Stimulated activated CD8-positive, alpha-beta memory T cell treated with anti-CD3 and anti-CD28 coated beads, Interleukin-12 subunit alpha, Interleukin-12 subunit beta, amount 100 ng/mL, for 4 hours (primary cell): ENCODE data around the gene ANKFN1.

ENCODE experiments used
- DNase-seq: peaks from one replicate; pipeline ENCODE4 v3.0.0-alpha.2; 2020; ENCODE audit warnings: low read depth

Gene ANKFN1

GRCh38 chr17:56152874-56153602, at the start of gene ANKFN1:
Gene ANKFN1, plus strand, starts transcription at chr17:56153475. Its CDS starts 59,193 bp downstream, at chr17:56212668.
- DNase-seq: no peak

- no peak for DNase-seq
These were observed 44.4 kb upstream of the ANKFN1 start for GRCh38 chr17:56108811-56109284.

GRCh38 chr17:56109836-56110235, 43.4 kb upstream of the ANKFN1 start:
- DNase-seq: no peak

- no peak for DNase-seq
These were observed 42.7 kb upstream of the ANKFN1 start for GRCh38 chr17:56110463-56111135.

GRCh38 chr17:56111706-56112485, 41.4 kb upstream of the ANKFN1 start:
- DNase-seq: no peak

- no peak for DNase-seq
These were observed 39.8 kb upstream of the ANKFN1 start for GRCh38 chr17:56113486-56113885.

GRCh38 chr17:56114469-56114868, 38.8 kb upstream of the ANKFN1 start:
- no peak for DNase-seq

GRCh38 chr17:56119191-56119590, 34.1 kb upstream of the ANKFN1 start:
- DNase-seq: no peak

- no peak for DNase-seq
These were observed 33.3 kb upstream of the ANKFN1 start for GRCh38 chr17:56119936-56120335.

- DNase-seq: no peak
These were observed 31.9 kb upstream of the ANKFN1 start for GRCh38 chr17:56121191-56122051.

- no peak for DNase-seq
These were observed 27.1 kb upstream of the ANKFN1 start for GRCh38 chr17:56125830-56126819.

- no peak for DNase-seq
These were observed 23.2 kb upstream of the ANKFN1 start for GRCh38 chr17:56130026-56130425.

- DNase-seq: no peak
These were observed 22.6 kb upstream of the ANKFN1 start for GRCh38 chr17:56130631-56131030.

GRCh38 chr17:56131431-56131830, 21.8 kb upstream of the ANKFN1 start:
- no peak for DNase-seq

- no peak for DNase-seq
These were observed 17.0 kb upstream of the ANKFN1 start for GRCh38 chr17:56136301-56136700.

GRCh38 chr17:56141046-56141839, 12.0 kb upstream of the ANKFN1 start:
- no peak for DNase-seq

GRCh38 chr17:56142325-56142724, 10.9 kb upstream of the ANKFN1 start:
- DNase-seq: no peak

GRCh38 chr17:56142781-56143180, 10.5 kb upstream of the ANKFN1 start:
- no peak for DNase-seq

GRCh38 chr17:56144223-56144622, 9.1 kb upstream of the ANKFN1 start:
- DNase-seq: no peak

- no peak for DNase-seq
These were observed 6.7 kb upstream of the ANKFN1 start for GRCh38 chr17:56146534-56146933.
